Measurements from ENCODE around the gene KHDRBS1.

GRCh38 chr1:32060914-32061313 is 47.2 kb downstream of the KHDRBS1 start:
- TF ChIP-seq CTCF (IDR thresholded peaks at IDR 0.05) (no peak), POLR2A (IDR thresholded peaks at IDR 0.05) (no peak)

All from right lobe of liver (tissue), 4 donors.